ENCODE results near the gene POLQ. TPM values are rescaled to one million over a fixed set of nuclear protein-coding genes. Genes with fewer than 3 reads are reported as not detected.

POLQ gene
- total and polyA plus RNA-seq, 4 donors: 0.10 to 13.2 (median 0.22) TPM

- Histone ChIP-seq H3K9me3 (ENCODE audit: control insufficient read depth in 4 of 4, low read length in 3 of 4) (no peaks in the 10 kb centered on the region), H3K36me3 (ENCODE audit: control insufficient read depth in 4 of 4, insufficient read depth in 3 of 4, low read depth in 1 of 4, low read length in 3 of 4) (no peaks in the 10 kb centered on the region), H3K4me1 (ENCODE audit: control insufficient read depth in 4 of 4, insufficient read depth in 4 of 4, low read length in 3 of 4) (no peaks in the 10 kb centered on the region), H3K27me3 (ENCODE audit: control insufficient read depth in 4 of 4, insufficient read depth in 4 of 4, low read length in 3 of 4) (no peaks in the 10 kb centered on the region), H3K9ac (ENCODE audit: low read depth in 1 of 2, low read length in 2 of 2) (no peak overlapping the region), H3K27ac (ENCODE audit: low read depth in 1 of 2, low read length in 2 of 2) (no peak overlapping the region), H3K4me3 (ENCODE audit: low read depth in 1 of 3, low read length in 3 of 3) (no peak overlapping the region)
- TF ChIP-seq HNF4G (IDR thresholded peaks at IDR 0.05) (no peak), NR2F2 (IDR thresholded peaks at IDR 0.05) (no peak), ZBTB33 (IDR thresholded peaks at IDR 0.05) (no peak), RAD21 (IDR thresholded peaks at IDR 0.05) (no peak), HNF4A (conservative IDR thresholded peaks at IDR 0.05) (no peak), FOXA2 (IDR thresholded peaks at IDR 0.05) (no peak), REST (IDR thresholded peaks at IDR 0.05) (no peak), FOXA1 (IDR thresholded peaks at IDR 0.05) (no peak), TAF1 (conservative IDR thresholded peaks at IDR 0.05) (no peak), SP1 (IDR thresholded peaks at IDR 0.05) (no peak), YY1 (IDR thresholded peaks at IDR 0.05) (no peak), RXRA (IDR thresholded peaks at IDR 0.05) (no peak), JUND (IDR thresholded peaks at IDR 0.05) (no peak), GABPA (IDR thresholded peaks at IDR 0.05 in 1 of 2, conservative IDR thresholded peaks at IDR 0.05 in 1 of 2) (no peak), EGR1 (IDR thresholded peaks at IDR 0.05; ENCODE audit: low read depth in 2 of 2) (no peak), ATF3 (IDR thresholded peaks at IDR 0.05) (no peak)
- TF ChIP-seq, protein P1, sequence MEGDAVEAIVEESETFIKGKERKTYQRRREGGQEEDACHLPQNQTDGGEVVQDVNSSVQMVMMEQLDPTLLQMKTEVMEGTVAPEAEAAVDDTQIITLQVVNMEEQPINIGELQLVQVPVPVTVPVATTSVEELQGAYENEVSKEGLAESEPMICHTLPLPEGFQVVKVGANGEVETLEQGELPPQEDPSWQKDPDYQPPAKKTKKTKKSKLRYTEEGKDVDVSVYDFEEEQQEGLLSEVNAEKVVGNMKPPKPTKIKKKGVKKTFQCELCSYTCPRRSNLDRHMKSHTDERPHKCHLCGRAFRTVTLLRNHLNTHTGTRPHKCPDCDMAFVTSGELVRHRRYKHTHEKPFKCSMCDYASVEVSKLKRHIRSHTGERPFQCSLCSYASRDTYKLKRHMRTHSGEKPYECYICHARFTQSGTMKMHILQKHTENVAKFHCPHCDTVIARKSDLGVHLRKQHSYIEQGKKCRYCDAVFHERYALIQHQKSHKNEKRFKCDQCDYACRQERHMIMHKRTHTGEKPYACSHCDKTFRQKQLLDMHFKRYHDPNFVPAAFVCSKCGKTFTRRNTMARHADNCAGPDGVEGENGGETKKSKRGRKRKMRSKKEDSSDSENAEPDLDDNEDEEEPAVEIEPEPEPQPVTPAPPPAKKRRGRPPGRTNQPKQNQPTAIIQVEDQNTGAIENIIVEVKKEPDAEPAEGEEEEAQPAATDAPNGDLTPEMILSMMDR (IDR thresholded peaks at IDR 0.05; ENCODE audit: low read depth, low read length, missing input control): no peak
- TF ChIP-seq, protein P2, sequence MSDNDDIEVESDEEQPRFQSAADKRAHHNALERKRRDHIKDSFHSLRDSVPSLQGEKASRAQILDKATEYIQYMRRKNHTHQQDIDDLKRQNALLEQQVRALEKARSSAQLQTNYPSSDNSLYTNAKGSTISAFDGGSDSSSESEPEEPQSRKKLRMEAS (IDR thresholded peaks at IDR 0.05): no peak
- no peak for DNase-seq (ENCODE audit: low spot score)
Measured at GRCh38 chr3:121424549-121424948, 121.2 kb downstream of the POLQ start.
